Fibroblast of mammary gland (primary cell): ENCODE data around the gene ZNF768.
"Not testable (repeated sequence)": the region's sequence is repeated elsewhere in the genome, so short reads cannot be mapped to it uniquely, and the experiment has no call there.

Experiments
- DNase-seq: peaks from one replicate; pipeline ENCODE4 v3.0.0-alpha.2; 2010; ENCODE audit warnings: low read depth
- H3K4me3 ChIP-seq: 2 replicates; pipeline ENCODE4 v1.5.1; 2011; ENCODE audit warnings: low read depth, mild to moderate bottlenecking, low read length, moderate library complexity; ENCODE audit not compliant: control insufficient read depth
- TF ChIP-seq, protein P1 (sequence below): conservative IDR thresholded peaks from 2 replicates; pipeline ENCODE4 v1.5.1; 2011; ENCODE audit warnings: low read depth, low read length, inconsistent platforms; ENCODE audit not compliant: control insufficient read depth, insufficient read depth

The ZNF768 gene

DNA sequence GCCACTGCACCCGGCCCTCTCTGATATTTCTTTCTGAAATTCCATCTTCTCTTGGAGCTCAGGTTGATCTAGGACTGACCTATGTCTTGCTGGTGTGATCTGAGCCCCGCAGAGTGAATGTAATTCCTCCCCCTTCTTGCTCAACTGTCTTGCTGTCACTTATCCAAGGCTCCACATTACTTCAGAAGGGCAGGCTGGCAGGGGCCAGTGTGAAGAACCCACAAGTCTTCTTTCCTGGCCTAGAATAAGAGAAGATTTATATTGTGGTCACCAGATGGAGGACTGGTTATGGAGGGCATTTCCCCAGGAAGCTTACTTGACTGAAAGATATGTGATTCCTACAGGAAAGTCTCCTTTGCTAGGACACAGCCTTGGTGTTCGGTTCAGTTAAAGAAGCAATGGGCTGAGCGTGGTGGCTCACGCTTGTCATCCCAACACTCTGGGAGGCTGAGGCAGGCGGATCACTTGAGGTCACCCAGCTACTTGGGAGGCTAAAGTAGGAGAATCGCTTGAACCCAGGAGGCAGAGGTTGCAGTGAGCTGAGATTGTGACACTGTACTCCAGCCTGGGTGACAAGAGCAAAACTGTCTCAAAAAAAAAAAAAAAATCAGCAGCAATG is 40.4 kb downstream of the ZNF768 start:
- DNase-seq, result no peak
- H3K4me3 ChIP-seq, result no peak overlapping the region
- TF ChIP-seq, protein P1, sequence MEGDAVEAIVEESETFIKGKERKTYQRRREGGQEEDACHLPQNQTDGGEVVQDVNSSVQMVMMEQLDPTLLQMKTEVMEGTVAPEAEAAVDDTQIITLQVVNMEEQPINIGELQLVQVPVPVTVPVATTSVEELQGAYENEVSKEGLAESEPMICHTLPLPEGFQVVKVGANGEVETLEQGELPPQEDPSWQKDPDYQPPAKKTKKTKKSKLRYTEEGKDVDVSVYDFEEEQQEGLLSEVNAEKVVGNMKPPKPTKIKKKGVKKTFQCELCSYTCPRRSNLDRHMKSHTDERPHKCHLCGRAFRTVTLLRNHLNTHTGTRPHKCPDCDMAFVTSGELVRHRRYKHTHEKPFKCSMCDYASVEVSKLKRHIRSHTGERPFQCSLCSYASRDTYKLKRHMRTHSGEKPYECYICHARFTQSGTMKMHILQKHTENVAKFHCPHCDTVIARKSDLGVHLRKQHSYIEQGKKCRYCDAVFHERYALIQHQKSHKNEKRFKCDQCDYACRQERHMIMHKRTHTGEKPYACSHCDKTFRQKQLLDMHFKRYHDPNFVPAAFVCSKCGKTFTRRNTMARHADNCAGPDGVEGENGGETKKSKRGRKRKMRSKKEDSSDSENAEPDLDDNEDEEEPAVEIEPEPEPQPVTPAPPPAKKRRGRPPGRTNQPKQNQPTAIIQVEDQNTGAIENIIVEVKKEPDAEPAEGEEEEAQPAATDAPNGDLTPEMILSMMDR, result no peak

GRCh38 chr16:30484887-30485286 is 41.5 kb downstream of the ZNF768 start:
- no peak for DNase-seq
- TF ChIP-seq, protein P1, result no peak
- no peak overlapping the region for H3K4me3 ChIP-seq

DNA sequence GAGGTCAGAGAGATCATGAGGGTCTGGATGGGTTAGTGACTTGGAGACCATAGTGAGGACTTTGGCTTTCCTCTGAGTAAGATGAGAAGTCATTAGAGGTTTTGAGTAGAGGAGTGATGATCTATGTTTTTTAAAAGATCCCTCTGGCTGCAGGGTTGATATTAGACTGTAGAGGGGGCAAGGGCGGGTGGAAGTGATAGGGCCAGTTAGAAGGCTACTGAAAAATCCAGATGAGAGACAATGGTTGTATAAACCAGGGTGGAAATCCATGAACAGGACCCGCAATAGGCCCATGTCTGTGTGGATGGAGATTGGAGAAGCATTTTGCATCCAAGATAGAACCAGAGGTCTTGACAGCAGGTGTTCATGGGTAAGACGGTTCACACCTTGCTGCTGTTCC is 44.0 kb downstream of the ZNF768 start:
- TF ChIP-seq, protein P1, result peak; percentile 36
- DNase-seq, result peak; percentile 9
- no peak overlapping the region for H3K4me3 ChIP-seq

GRCh38 chr16:30481381-30481780 is 45.0 kb downstream of the ZNF768 start:
- TF ChIP-seq, protein P1, result no peak
- H3K4me3 ChIP-seq, result no peak overlapping the region
- DNase-seq, result no peak

DNA sequence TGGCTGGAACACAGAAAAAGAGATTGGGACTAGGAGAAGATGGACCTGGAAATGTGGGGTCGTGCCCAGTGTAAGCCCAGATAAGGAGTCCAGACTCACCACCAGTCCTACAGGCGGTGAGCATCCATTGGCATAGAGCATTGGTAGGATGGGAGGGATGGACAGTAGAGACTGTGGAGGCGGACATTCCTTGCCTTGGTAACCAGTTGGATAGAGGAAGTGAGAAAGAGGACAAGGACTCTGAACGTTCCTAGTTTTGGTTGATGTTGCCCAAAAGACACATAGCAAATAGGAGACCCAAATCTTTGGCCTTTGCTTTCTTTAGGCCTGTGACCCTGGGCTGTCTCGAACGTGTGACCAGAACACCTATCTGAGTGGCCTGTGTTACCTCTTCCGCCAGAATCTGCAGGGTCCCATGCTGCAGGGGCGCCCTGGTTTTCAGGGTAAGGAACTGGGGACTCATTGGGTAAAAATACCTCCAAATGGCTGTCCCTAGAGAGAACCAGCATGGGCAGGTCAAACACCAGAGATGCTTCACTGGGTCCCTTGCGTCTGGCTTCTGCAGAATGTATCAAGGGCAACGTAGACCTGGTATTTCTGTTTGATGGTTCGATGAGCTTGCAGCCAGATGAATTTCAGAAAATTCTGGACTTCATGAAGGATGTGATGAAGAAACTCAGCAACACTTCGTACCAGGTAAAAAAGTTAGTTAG is 47.4 kb downstream of the ZNF768 start:
- DNase-seq, result no peak
- no peak overlapping the region for H3K4me3 ChIP-seq
- TF ChIP-seq, protein P1, result no peak

DNA sequence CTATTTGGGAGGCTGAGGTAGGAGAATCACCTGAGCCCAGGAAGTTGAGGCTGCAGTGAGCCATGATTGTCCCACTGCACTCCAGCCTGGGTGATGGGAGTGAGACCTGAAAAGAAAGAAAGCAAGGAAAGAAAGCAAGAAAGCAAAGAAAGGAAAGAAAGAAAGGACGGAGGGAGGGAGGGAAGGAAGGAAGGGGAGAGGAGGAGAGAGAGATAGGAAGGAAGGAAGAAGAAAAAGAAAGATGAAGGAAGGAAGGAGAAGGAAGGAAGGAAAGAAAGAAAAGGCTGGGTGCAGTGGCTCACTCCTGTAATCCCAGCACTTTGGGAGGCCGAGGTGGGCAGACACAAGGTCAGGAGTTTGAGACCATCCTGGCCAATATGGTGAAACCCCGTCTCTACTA is 48.6 kb downstream of the ZNF768 start:
- DNase-seq, H3K4me3 ChIP-seq: not testable (repeated sequence)

DNA sequence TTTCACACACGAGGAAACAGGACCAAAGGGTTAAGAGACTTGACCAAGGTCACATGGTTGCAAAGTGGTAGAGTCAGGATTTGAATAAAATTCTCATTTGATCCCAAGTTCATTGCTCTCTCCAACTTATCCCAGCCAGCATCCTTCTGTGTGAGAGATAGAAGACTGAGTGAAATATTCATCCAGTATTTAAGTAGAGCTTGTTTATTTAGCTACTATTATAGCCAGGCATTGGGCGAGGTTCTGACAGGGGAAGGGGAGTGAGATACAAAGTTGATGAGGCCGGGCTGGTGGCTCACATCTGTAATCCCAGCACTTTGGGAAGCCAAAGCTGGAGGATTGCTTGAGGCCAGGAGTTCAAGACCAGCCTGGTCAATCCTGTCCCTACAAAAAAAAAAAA is 49.4 kb downstream of the ZNF768 start:
- no peak overlapping the region for H3K4me3 ChIP-seq
- no peak for DNase-seq
- TF ChIP-seq, protein P1, result no peak
